ENCODE results near the gene AGPAT2. TPM values are rescaled to one million over a fixed set of nuclear protein-coding genes. Genes with fewer than 3 reads are reported as not detected.

Gene AGPAT2
- total and polyA plus RNA-seq, 2 of the 4 experiments (the other 2 are of a cell fraction) = 16.1 to 39.5 TPM

DNA sequence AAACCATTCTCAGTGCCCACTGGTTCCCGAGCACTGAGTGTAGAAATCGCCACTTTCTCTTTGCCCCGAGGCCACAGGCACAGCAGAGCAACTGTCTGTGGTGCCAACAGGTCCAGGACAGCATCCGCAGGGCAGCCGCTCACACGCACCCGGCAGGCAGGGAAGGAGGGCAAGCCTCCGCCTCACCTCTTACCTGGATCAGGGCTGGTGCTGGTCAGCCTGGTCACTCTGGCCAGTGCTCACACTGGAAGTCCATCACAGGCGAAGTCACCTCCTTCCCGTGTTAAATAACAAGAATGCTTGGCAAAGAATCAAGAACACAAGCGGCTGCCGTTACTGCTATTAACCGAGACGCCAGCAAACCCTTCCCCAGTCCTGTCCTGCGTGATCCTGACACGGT lies 38.9 kb upstream of the AGPAT2 start:
- Histone ChIP-seq H3K36me3 (ENCODE audit: control insufficient read depth, insufficient read depth, low read length) (peaks cover 48% of the 10 kb centered on the region), H2BK5ac (ENCODE audit: low read depth, low read length, poor library complexity, severe bottlenecking) (no peak overlapping the region), H2AK9ac (replicated peaks; ENCODE audit: low read depth, low read length, poor library complexity) (no peak overlapping the region), H3K18ac (ENCODE audit: low read depth, low read length) (no peak overlapping the region), H3K27me3 (ENCODE audit: control insufficient read depth, insufficient read depth, low read length) (no peaks in the 10 kb centered on the region), H4K5ac (ENCODE audit: low read depth, low read length) (no peak overlapping the region), H3K9ac (ENCODE audit: low read depth, low read length) (peak overlapping the region; percentile 90; the same call in 1 of the 2 replicates), H3K79me1 (ENCODE audit: low read depth in 1 of 2, low read length in 2 of 2) (peaks cover 22 to 78% of the 10 kb centered on the region in 2 experiments), H3K23ac (ENCODE audit: low read depth, low read length) (peak overlapping the region; percentile 54; the same call in 1 of the 2 replicates), H3K4me2 (ENCODE audit: low read depth, low read length) (peak overlapping the region; percentile 93), H4K8ac (ENCODE audit: low read depth in 2 of 2, low read length in 2 of 2) (no peak overlapping the region), H3K9me3 (ENCODE audit: control insufficient read depth, insufficient read depth, low read length) (no peaks in the 10 kb centered on the region), H3K4me1 (ENCODE audit: control insufficient read depth, insufficient read depth, low read length) (peaks cover 18% of the 10 kb centered on the region), H2AK5ac (ENCODE audit: low read depth, low read length) (peak overlapping the region; percentile 9; the same call in 1 of the 2 replicates), H3K9me1 (ENCODE audit: insufficient read depth, low read length) (peaks cover 15% of the 10 kb centered on the region), H2BK20ac (ENCODE audit: low read depth, low read length) (no peak overlapping the region), H3K4me3 (ENCODE audit: insufficient read depth, low read depth, low read length) (0 out of 2 replicates have a peak overlapping the region, but pooled peaks have one; percentile 0), H3K56ac (ENCODE audit: extremely low read depth, insufficient read depth, low read length) (no peak overlapping the region), H2BK120ac (ENCODE audit: low read depth, low read length) (no peak overlapping the region), H2AFZ (replicated peaks; ENCODE audit: low read length, poor library complexity) (no peak overlapping the region), H3K27ac (ENCODE audit: insufficient read depth, low read length) (peak overlapping the region; percentile 18), H4K20me1 (ENCODE audit: insufficient read depth, low read length) (peaks cover 68% of the 10 kb centered on the region), H2BK15ac (ENCODE audit: low read depth, low read length) (no peak overlapping the region), H3K4ac (ENCODE audit: low read depth, low read length) (no peak overlapping the region), H4K91ac (ENCODE audit: insufficient read depth, low read depth, low read length) (no peak overlapping the region), H3K14ac (replicated peaks; ENCODE audit: low read depth, low read length) (no peak overlapping the region)
- intact Hi-C loops (cut with micrococcal nuclease) (loop anchor here (1.0 kb wide), 1 partner anchor 30 kb away; no protein-coding TSS in a partner anchor), dilution Hi-C loops (cut with HindIII; ENCODE audit: low sequenced_read_pairs, unreplicated experiment) (no loop called here), in situ Hi-C loops (cut with MboI; ENCODE audit: low sequenced_read_pairs) (no loop called here)
- CTCF ChIA-PET = no interaction called here
- 86% methylated on average over 14 of the region's 16 CpGs; no CpG with 5 or more reads in 1 of the 2 experiments for WGBS, 2 experiments (ENCODE audit: extremely low coverage in 2 of 2, insufficient read length in 1 of 2)
- DNase-seq (no peak), ATAC-seq (ENCODE audit: low read depth) (no peak)
- TF ChIP-seq MXI1 (IDR thresholded peaks at IDR 0.05; ENCODE audit: borderline replicate concordance, low read depth, low read length) = no peak
- TF ChIP-seq, protein P1, sequence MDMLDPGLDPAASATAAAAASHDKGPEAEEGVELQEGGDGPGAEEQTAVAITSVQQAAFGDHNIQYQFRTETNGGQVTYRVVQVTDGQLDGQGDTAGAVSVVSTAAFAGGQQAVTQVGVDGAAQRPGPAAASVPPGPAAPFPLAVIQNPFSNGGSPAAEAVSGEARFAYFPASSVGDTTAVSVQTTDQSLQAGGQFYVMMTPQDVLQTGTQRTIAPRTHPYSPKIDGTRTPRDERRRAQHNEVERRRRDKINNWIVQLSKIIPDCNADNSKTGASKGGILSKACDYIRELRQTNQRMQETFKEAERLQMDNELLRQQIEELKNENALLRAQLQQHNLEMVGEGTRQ (IDR thresholded peaks at IDR 0.05; ENCODE audit: low read depth, low read length) = no peak
- no peak for TF ChIP-seq FOS (IDR thresholded peaks at IDR 0.05; ENCODE audit: low read depth, low read length)
- TF ChIP-seq POLR2A (IDR thresholded peaks at IDR 0.05; ENCODE audit: low read depth, low read length) = no peak
- POLR2A ChIA-PET (ENCODE audit: unreplicated experiment) = no interaction called here
- BruUV-seq (replicated peaks) = no TSS peak

Data from IMR-90 (cell line).